Ovary (tissue), 9 donors: Measurements from ENCODE around the gene NELL1. TPM values are rescaled to one million over a fixed set of nuclear protein-coding genes. Genes with fewer than 3 reads are reported as not detected.

Source experiments
- DNase-seq, 5 donors: peaks; one replicate each; pipeline ENCODE4 v3.0.0-alpha.2; 2019 to 2020
- H3K27ac ChIP-seq, 2 donors: fragments of 200-600 bp; one replicate each; pipeline versions ENCODE4 v1.5.1 to v1.8.0; 2019 to 2022
- H3K27me3 ChIP-seq: fragments of 200-600 bp; one replicate; pipeline ENCODE4 v1.8.0; 2022
- H3K36me3 ChIP-seq: fragments of 200-600 bp; sonication (generic); one replicate; pipeline ENCODE4 v1.5.1; 2019
- H3K4me1 ChIP-seq: one replicate; pipeline ENCODE4 v1.8.1; 2013; ENCODE audit warnings: mild to moderate bottlenecking, moderate library complexity; ENCODE audit not compliant: insufficient read depth
- H3K4me3 ChIP-seq: fragments of 200-600 bp; sonication (generic); one replicate; pipeline ENCODE4 v1.5.1; 2017
- H3K9me3 ChIP-seq, 2 donors: fragments of 200-600 bp in 1 of 2; sonication (generic) in 1 of 2; one replicate each; pipeline versions ENCODE4 v1.5.1 to v1.8.1; 2013 to 2019; ENCODE audit warnings: mild to moderate bottlenecking in 1 of 2, moderate library complexity in 1 of 2
- EP300 ChIP-seq: sonication (generic); formaldehyde crosslinking; IDR thresholded peaks from one replicate; pipeline ENCODE4 v1.6.1; 2017; ENCODE audit warnings: antibody characterized with exemption
- POLR2A ChIP-seq: fragments of 450-650 bp; IDR thresholded peaks from one replicate; pipeline ENCODE4 v1.6.1; 2017; ENCODE audit warnings: antibody characterized with exemption, mild to moderate bottlenecking, moderate library complexity
- whole genome bisulfite sequencing, 3 donors: extraction: QIAGEN DNeasy Blood & Tissue Kit in 1 of 3; methylation state at CpG; one replicate each; pipeline versions ENCODE4 v1.1.5 to v1.1.7; 2013 to 2017; 5-methylcytosine and 5-hydroxymethylcytosine counted together
- intact Hi-C, 4 donors: fragments of 100-400 bp; cut with DNase I; formaldehyde crosslinking; loops; one replicate each; pipeline versions ENCODE4 v1.11.0 to v1.15.1; 2022 to 2023
- polyA plus RNA-seq, 2 donors: library from polyadenylated mRNA; stranded (reverse); fragments of 200-250 nt in 1 of 2; fragments of 350-450 nt in 1 of 2; fragmentation: Illumina TruSeq in 1 of 2; extraction: RNeasy Lipid Tissue Mini Kit (QIAGEN cat#74804) in 1 of 2; gene quantifications; one replicate each; pipeline ENCODE4 v1.2.3, GENCODE V29; 2013 to 2014
- total RNA-seq, 7 donors: library from RNA; depleted of rRNA in 2 of 7; stranded (reverse); fragments of >200 nt in 2 of 7; fragmentation: NEBNext Ultra II Directional in 3 of 7; extraction: Animal tissue kit (Norgen Biotek cat#: 25700) in 3 of 7; gene quantifications; one replicate each; pipeline versions ENCODE4 v1.1.0 to v1.2.4, GENCODE V29; 2016 to 2023
- TF ChIP-seq, protein P1 (sequence below), 3 donors: fragments of 450-650 bp in 2 of 3; fragments of 200-600 bp in 1 of 3; IDR thresholded peaks; one replicate each; pipeline versions ENCODE4 v1.5.1 to v1.8.0; 2016 to 2022; ENCODE audit warnings: antibody characterized with exemption in 3 of 3, mild to moderate bottlenecking in 1 of 3
- donor health status: DM: no; HTN: no; CAD: no; lungs with moderate emphysema.
- donor health status: DM: no; HTN: no; CAD: no.
- donor health status: Bipolar disorder and iron deficiency.
- donor health status: DM: yes; HTN: yes; CAD: no.
- donor health status: DM: no; HTN: no; CAD: no.
- donor health status: DM: yes; HTN: yes; CAD: no.

NELL1 gene
- total and polyA plus RNA-seq, 9 donors = 0.21 to 0.43 (median 0.36) TPM; not detected in 5

- WGBS, 3 donors = 80 to 90% (median 88%) methylated on average over 5 of the region's 5 CpGs
- no peaks in the 10 kb centered on the region for H3K36me3 ChIP-seq
- intact Hi-C loops = no loop called here
- H3K9me3 ChIP-seq = no peaks in the 10 kb centered on the region
- H3K4me3 ChIP-seq = no peak overlapping the region
- H3K27me3 ChIP-seq = no peaks in the 10 kb centered on the region
- no peaks in the 10 kb centered on the region for H3K4me1 ChIP-seq
- no peak for DNase-seq
- H3K27ac ChIP-seq = no peak overlapping the region
- no peak for TF ChIP-seq POLR2A
- no peak for TF ChIP-seq EP300
- TF ChIP-seq, protein P1, sequence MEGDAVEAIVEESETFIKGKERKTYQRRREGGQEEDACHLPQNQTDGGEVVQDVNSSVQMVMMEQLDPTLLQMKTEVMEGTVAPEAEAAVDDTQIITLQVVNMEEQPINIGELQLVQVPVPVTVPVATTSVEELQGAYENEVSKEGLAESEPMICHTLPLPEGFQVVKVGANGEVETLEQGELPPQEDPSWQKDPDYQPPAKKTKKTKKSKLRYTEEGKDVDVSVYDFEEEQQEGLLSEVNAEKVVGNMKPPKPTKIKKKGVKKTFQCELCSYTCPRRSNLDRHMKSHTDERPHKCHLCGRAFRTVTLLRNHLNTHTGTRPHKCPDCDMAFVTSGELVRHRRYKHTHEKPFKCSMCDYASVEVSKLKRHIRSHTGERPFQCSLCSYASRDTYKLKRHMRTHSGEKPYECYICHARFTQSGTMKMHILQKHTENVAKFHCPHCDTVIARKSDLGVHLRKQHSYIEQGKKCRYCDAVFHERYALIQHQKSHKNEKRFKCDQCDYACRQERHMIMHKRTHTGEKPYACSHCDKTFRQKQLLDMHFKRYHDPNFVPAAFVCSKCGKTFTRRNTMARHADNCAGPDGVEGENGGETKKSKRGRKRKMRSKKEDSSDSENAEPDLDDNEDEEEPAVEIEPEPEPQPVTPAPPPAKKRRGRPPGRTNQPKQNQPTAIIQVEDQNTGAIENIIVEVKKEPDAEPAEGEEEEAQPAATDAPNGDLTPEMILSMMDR (IDR thresholded peaks at IDR 0.05) = no peak
Measured at GRCh38 chr11:21048626-21049025, 379.2 kb downstream of the NELL1 start.

GRCh38 chr11:21053466-21053865 is 384.1 kb downstream of the NELL1 start:
- TF ChIP-seq POLR2A (no peak), EP300 (no peak)
- Histone ChIP-seq H3K36me3 (no peaks in the 10 kb centered on the region), H3K4me3 (no peak overlapping the region), H3K4me1 (no peaks in the 10 kb centered on the region), H3K27ac (no peak overlapping the region), H3K27me3 (no peaks in the 10 kb centered on the region), H3K9me3 (no peaks in the 10 kb centered on the region)
- DNase-seq = no peak
- intact Hi-C loops = no loop called here
- WGBS, 3 donors = 11 to 32% (median 25%) methylated on average over 1 of the region's 1 CpG

DNA sequence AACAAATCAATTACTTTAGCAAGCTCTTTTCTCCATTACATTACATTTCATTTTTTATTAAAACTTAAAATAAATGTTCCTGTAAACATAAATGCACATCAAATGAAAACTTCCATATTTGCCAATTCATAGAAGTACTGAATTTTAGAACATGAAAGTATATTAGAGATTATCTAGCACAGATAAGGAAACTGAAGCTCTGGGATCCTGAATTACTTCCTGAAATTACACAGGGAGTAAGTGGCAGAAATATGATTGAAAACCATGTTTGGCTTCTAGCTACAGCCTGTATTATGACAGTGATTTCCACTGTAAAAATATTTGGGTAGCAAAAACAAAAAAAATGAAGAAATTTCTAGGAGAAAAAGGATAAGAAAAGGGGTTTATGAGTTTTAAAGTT is 387.3 kb downstream of the NELL1 start:
- Histone ChIP-seq H3K36me3 (no peaks in the 10 kb centered on the region), H3K4me1 (no peaks in the 10 kb centered on the region), H3K27ac (no peak overlapping the region), H3K9me3 (no peaks in the 10 kb centered on the region), H3K27me3 (no peaks in the 10 kb centered on the region), H3K4me3 (no peak overlapping the region)
- intact Hi-C loops = no loop called here
- TF ChIP-seq, protein P1 (IDR thresholded peaks at IDR 0.05) = no peak
- TF ChIP-seq EP300 (no peak), POLR2A (no peak)
- DNase-seq = no peak

GRCh38 chr11:21059879-21060278 is 390.5 kb downstream of the NELL1 start:
- TF ChIP-seq EP300 (no peak), POLR2A (no peak)
- TF ChIP-seq, protein P1 (IDR thresholded peaks at IDR 0.05) = no peak
- 82 to 95% (median 92%) methylated on average over 2 of the region's 2 CpGs for WGBS, 3 donors
- intact Hi-C loops = no loop called here

GRCh38 chr11:21066030-21066429 is 396.6 kb downstream of the NELL1 start:
- TF ChIP-seq, protein P1 (IDR thresholded peaks at IDR 0.05) = no peak
- TF ChIP-seq POLR2A (no peak), EP300 (no peak)

More at GRCh38 chr11:21059879-21060278, 390.5 kb downstream of the NELL1 start:
- Histone ChIP-seq H3K9me3 (no peaks in the 10 kb centered on the region), H3K4me1 (no peaks in the 10 kb centered on the region), H3K27me3 (no peaks in the 10 kb centered on the region), H3K27ac (no peak overlapping the region), H3K36me3 (no peaks in the 10 kb centered on the region), H3K4me3 (no peak overlapping the region)
- DNase-seq = no peak

More at GRCh38 chr11:21066030-21066429, 396.6 kb downstream of the NELL1 start:
- H3K36me3 ChIP-seq = no peaks in the 10 kb centered on the region
- no peaks in the 10 kb centered on the region for H3K27me3 ChIP-seq
- no peaks in the 10 kb centered on the region for H3K9me3 ChIP-seq
- intact Hi-C loops = no loop called here
- no peak overlapping the region for H3K27ac ChIP-seq
- no peak for DNase-seq
- no peak overlapping the region for H3K4me3 ChIP-seq
- 43 to 59% (median 47%) methylated on average over 2 of the region's 2 CpGs for WGBS, 3 donors
- no peaks in the 10 kb centered on the region for H3K4me1 ChIP-seq
